ENCODE results near the gene WDR46. TPM values are rescaled to one million over a fixed set of nuclear protein-coding genes. Genes with fewer than 3 reads are reported as not detected.
"Not testable (repeated sequence)": the region's sequence is repeated elsewhere in the genome, so short reads cannot be mapped to it uniquely, and the experiment has no call there.

The WDR46 gene
- total RNA-seq, 2 experiments from 2014 or later, result 53.4 to 54.8 TPM

- Mint-ChIP-seq H3K36me3 (ENCODE audit: low read depth) (peaks cover 59% of the 10 kb centered on the region), H3K9me3 (no peaks in the 10 kb centered on the region), H3K27me3 (no peaks in the 10 kb centered on the region), H3K4me1 (peaks cover 9% of the 10 kb centered on the region), H3K27ac (no peak overlapping the region), H3K4me3 (no peak overlapping the region)
- ChIA-PET CTCF (interaction anchor here (4.6 kb wide), 1 partner anchor 15 kb away, joined by 24 read pairs; no protein-coding TSS in a partner anchor), POLR2A (interaction anchor here (0.6 kb wide), 1 partner anchor 127 kb away, joined by 3 read pairs; no protein-coding TSS in a partner anchor)
- no peak for DNase-seq
Measured at GRCh38 chr6:33264015-33264414, 25.0 kb downstream of the WDR46 start.

- peaks cover 53% of the 10 kb centered on the region for H3K36me3 Mint-ChIP-seq (ENCODE audit: low read depth)
- H3K4me3 Mint-ChIP-seq, POLR2A ChIA-PET, DNase-seq, H3K4me1 Mint-ChIP-seq, H3K27ac Mint-ChIP-seq, H3K9me3 Mint-ChIP-seq, H3K27me3 Mint-ChIP-seq: not testable (repeated sequence)
- CTCF ChIA-PET, result interaction anchor here (1.2 to 4.6 kb wide), 2 partner anchors 9 to 13 kb away, joined by 3 to 24 read pairs; partner anchors contain the start of genes RPS18 and VPS52
Measured at GRCh38 chr6:33262490-33262889, 26.5 kb downstream of the WDR46 start.

- peaks cover 3% of the 10 kb centered on the region for H3K4me1 Mint-ChIP-seq
- DNase-seq, result no peak
- no peaks in the 10 kb centered on the region for H3K27me3 Mint-ChIP-seq
- no peak overlapping the region for H3K27ac Mint-ChIP-seq
- no peak overlapping the region for H3K4me3 Mint-ChIP-seq
- H3K9me3 Mint-ChIP-seq, result no peaks in the 10 kb centered on the region
- POLR2A ChIA-PET, result no interaction called here
- H3K36me3 Mint-ChIP-seq (ENCODE audit: low read depth), result peaks cover 41% of the 10 kb centered on the region
- CTCF ChIA-PET, result interaction anchor here (0.6 kb wide), 1 partner anchor 480 kb away, joined by 5 read pairs; no protein-coding TSS in a partner anchor
Measured at GRCh38 chr6:33259032-33259431, 30.0 kb downstream of the WDR46 start.

GRCh38 chr6:33254591-33254990 is 34.4 kb downstream of the WDR46 start:
- DNase-seq, result no peak
- ChIA-PET CTCF (interaction anchor here (0.5 to 0.9 kb wide), 3 partner anchors 14 to 181 kb away, joined by 3 to 4 read pairs (median 3); partner anchors contain the start of gene HLA-DPA1), POLR2A (no interaction called here)
- H3K27ac Mint-ChIP-seq, result no peak overlapping the region
- peaks cover 25% of the 10 kb centered on the region for H3K4me1 Mint-ChIP-seq
- H3K27me3 Mint-ChIP-seq, result no peaks in the 10 kb centered on the region
- H3K36me3 Mint-ChIP-seq (ENCODE audit: low read depth), result peaks cover 39% of the 10 kb centered on the region
- H3K9me3 Mint-ChIP-seq, result no peaks in the 10 kb centered on the region
- no peak overlapping the region for H3K4me3 Mint-ChIP-seq

- Mint-ChIP-seq H3K9me3 (no peaks in the 10 kb centered on the region), H3K27ac (no peak overlapping the region), H3K4me3 (no peak overlapping the region)
Measured at GRCh38 chr6:33252759-33253158, 36.3 kb downstream of the WDR46 start.

GRCh38 chr6:33251395-33252012 is 37.5 kb downstream of the WDR46 start:
- POLR2A ChIA-PET, result interaction anchor here (0.6 kb wide), 1 partner anchor 48 kb away, joined by 4 read pairs; no protein-coding TSS in a partner anchor
- Mint-ChIP-seq H3K36me3 (ENCODE audit: low read depth) (peaks cover 32% of the 10 kb centered on the region), H3K27me3 (peaks cover 3% of the 10 kb centered on the region), H3K27ac (peak overlapping the region; percentile 73), H3K4me1 (peaks cover 39% of the 10 kb centered on the region), H3K4me3 (peak overlapping the region; percentile 20), H3K9me3 (no peaks in the 10 kb centered on the region)
- no peak for DNase-seq
- CTCF ChIA-PET, result interaction anchor here (0.6 to 1.8 kb wide), 3 partner anchors 21 to 33 kb away, joined by 3 to 6 read pairs (median 5); partner anchors contain the start of genes B3GALT4, RPS18 and VPS52

More at GRCh38 chr6:33252759-33253158, 36.3 kb downstream of the WDR46 start:
- CTCF ChIA-PET, result interaction anchor here (0.7 kb wide), 1 partner anchor 13 kb away, joined by 3 read pairs; no protein-coding TSS in a partner anchor
- POLR2A ChIA-PET, result no interaction called here
- Mint-ChIP-seq H3K27me3 (no peaks in the 10 kb centered on the region), H3K36me3 (ENCODE audit: low read depth) (peaks cover 33% of the 10 kb centered on the region), H3K4me1 (peaks cover 39% of the 10 kb centered on the region)
- no peak for DNase-seq

GRCh38 chr6:33250731-33251130 is 38.3 kb downstream of the WDR46 start:
- H3K4me3 Mint-ChIP-seq, result peak overlapping the region; percentile 86
- H3K27me3 Mint-ChIP-seq, result peaks cover 4% of the 10 kb centered on the region
- POLR2A ChIA-PET, result no interaction called here
- H3K9me3 Mint-ChIP-seq, result no peaks in the 10 kb centered on the region
- DNase-seq, result no peak
- CTCF ChIA-PET, result interaction anchor here (0.6 to 3.8 kb wide), 6 partner anchors 11 to 54 kb away, joined by 3 to 24 read pairs (median 6); partner anchors contain the start of genes B3GALT4, RING1, RPS18 and VPS52
- peaks cover 39% of the 10 kb centered on the region for H3K4me1 Mint-ChIP-seq
- peak overlapping the region; percentile 97 for H3K27ac Mint-ChIP-seq
- H3K36me3 Mint-ChIP-seq (ENCODE audit: low read depth), result peaks cover 29% of the 10 kb centered on the region

- POLR2A ChIA-PET, result interaction anchor here (0.6 to 2.2 kb wide), 4 partner anchors 22 to 217 kb away, joined by 3 to 7 read pairs (median 4); partner anchors contain the start of genes B3GALT4, RPS18 and VPS52
- Mint-ChIP-seq H3K9me3 (no peaks in the 10 kb centered on the region), H3K27ac (peak overlapping the region; percentile 97), H3K27me3 (peaks cover 4% of the 10 kb centered on the region), H3K4me3 (peak overlapping the region; percentile 86), H3K4me1 (peaks cover 39% of the 10 kb centered on the region), H3K36me3 (ENCODE audit: low read depth) (peaks cover 28% of the 10 kb centered on the region)
- CTCF ChIA-PET, result interaction anchor here (0.7 to 4.3 kb wide), 16 partner anchors 12 to 130 kb away, joined by 3 to 30 read pairs (median 8); partner anchors contain the start of genes B3GALT4, RING1 and VPS52
- DNase-seq, result peak; percentile 10
Measured at GRCh38 chr6:33249732-33250630, 39.1 kb downstream of the WDR46 start.

GRCh38 chr6:33248932-33249731 is 39.9 kb downstream of the WDR46 start:
- Mint-ChIP-seq H3K9me3 (no peaks in the 10 kb centered on the region), H3K27me3 (peaks cover 4% of the 10 kb centered on the region), H3K4me1 (peaks cover 39% of the 10 kb centered on the region), H3K4me3 (peak overlapping the region; percentile 86), H3K27ac (peak overlapping the region; percentile 97), H3K36me3 (ENCODE audit: low read depth) (peaks cover 28% of the 10 kb centered on the region)
- ChIA-PET CTCF (interaction anchor here (0.6 to 4.3 kb wide), 44 partner anchors 10 to 265 kb away, joined by 3 to 30 read pairs (median 5); partner anchors contain the start of genes B3GALT4, COL11A2, PFDN6 and RING1), POLR2A (interaction anchor here (0.6 to 2.2 kb wide), 5 partner anchors 23 to 276 kb away, joined by 3 to 7 read pairs (median 3); partner anchors contain the start of genes B3GALT4, RING1, RPS18 and VPS52)
- peak; percentile 98 for DNase-seq

GRCh38 chr6:33248643-33248931 is 40.5 kb downstream of the WDR46 start:
- no peaks in the 10 kb centered on the region for H3K9me3 Mint-ChIP-seq
- no peak for DNase-seq

GRCh38 chr6:33247977-33248642 is 40.9 kb downstream of the WDR46 start:
- peaks cover 26% of the 10 kb centered on the region for H3K36me3 Mint-ChIP-seq (ENCODE audit: low read depth)
- peak; percentile 94 for DNase-seq
- H3K27me3 Mint-ChIP-seq, result peaks cover 8% of the 10 kb centered on the region
- peak overlapping the region; percentile 86 for H3K4me3 Mint-ChIP-seq
- ChIA-PET CTCF (interaction anchor here (0.6 to 4.3 kb wide), 50 partner anchors 9 to 394 kb away, joined by 3 to 30 read pairs (median 5); partner anchors contain the start of genes B3GALT4, COL11A2, HLA-DPA1 and PFDN6), POLR2A (interaction anchor here (0.9 to 2.2 kb wide), 4 partner anchors 24 to 275 kb away, joined by 3 to 7 read pairs (median 4); partner anchors contain the start of genes B3GALT4, RING1, RPS18 and VPS52)
- no peaks in the 10 kb centered on the region for H3K9me3 Mint-ChIP-seq
- H3K4me1 Mint-ChIP-seq, result peaks cover 40% of the 10 kb centered on the region
- H3K27ac Mint-ChIP-seq, result peak overlapping the region; percentile 97

More at GRCh38 chr6:33248643-33248931, 40.5 kb downstream of the WDR46 start:
- ChIA-PET CTCF (interaction anchor here (0.6 to 4.3 kb wide), 48 partner anchors 9 to 395 kb away, joined by 3 to 30 read pairs (median 5); partner anchors contain the start of genes B3GALT4, COL11A2, HLA-DPA1 and PFDN6), POLR2A (interaction anchor here (0.9 to 2.2 kb wide), 4 partner anchors 23 to 275 kb away, joined by 3 to 7 read pairs (median 4); partner anchors contain the start of genes B3GALT4, RING1, RPS18 and VPS52)
- Mint-ChIP-seq H3K36me3 (ENCODE audit: low read depth) (peaks cover 26% of the 10 kb centered on the region), H3K4me1 (peaks cover 39% of the 10 kb centered on the region), H3K4me3 (peak overlapping the region; percentile 86), H3K27ac (peak overlapping the region; percentile 97), H3K27me3 (peaks cover 4% of the 10 kb centered on the region)

All from activated CD4-positive, alpha-beta T cell treated with anti-CD3 and anti-CD28 coated beads, Interleukin-2, amount 10 ng/mL, durations not matched to agents 7 days and 5 days (primary cell).